D721Med (cell line): ENCODE measurements around the gene HS3ST3B1.

ENCODE experiments used
- DNase-seq: peaks from one replicate; pipeline ENCODE4 v3.0.0; 2011; ENCODE audit warnings: low spot score; ENCODE audit not compliant: insufficient read length
- FAIRE-seq: peaks from 2 replicates; lab custom pipeline; 2011; peaks lifted over from hg19 to GRCh38; lab: Jason Lieb, UNC
- TF ChIP-seq, protein P1 (sequence below): IDR thresholded peaks from 2 replicates; pipeline ENCODE4 v1.5.1; 2012; ENCODE audit warnings: mild to moderate bottlenecking, control low read depth; ENCODE audit not compliant: insufficient read depth; ENCODE audit errors: missing control alignments

The HS3ST3B1 gene

GRCh38 chr17:14361945-14362508 is 61.1 kb downstream of the HS3ST3B1 start:
- no peak for FAIRE-seq
- TF ChIP-seq, protein P1, sequence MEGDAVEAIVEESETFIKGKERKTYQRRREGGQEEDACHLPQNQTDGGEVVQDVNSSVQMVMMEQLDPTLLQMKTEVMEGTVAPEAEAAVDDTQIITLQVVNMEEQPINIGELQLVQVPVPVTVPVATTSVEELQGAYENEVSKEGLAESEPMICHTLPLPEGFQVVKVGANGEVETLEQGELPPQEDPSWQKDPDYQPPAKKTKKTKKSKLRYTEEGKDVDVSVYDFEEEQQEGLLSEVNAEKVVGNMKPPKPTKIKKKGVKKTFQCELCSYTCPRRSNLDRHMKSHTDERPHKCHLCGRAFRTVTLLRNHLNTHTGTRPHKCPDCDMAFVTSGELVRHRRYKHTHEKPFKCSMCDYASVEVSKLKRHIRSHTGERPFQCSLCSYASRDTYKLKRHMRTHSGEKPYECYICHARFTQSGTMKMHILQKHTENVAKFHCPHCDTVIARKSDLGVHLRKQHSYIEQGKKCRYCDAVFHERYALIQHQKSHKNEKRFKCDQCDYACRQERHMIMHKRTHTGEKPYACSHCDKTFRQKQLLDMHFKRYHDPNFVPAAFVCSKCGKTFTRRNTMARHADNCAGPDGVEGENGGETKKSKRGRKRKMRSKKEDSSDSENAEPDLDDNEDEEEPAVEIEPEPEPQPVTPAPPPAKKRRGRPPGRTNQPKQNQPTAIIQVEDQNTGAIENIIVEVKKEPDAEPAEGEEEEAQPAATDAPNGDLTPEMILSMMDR = no peak
- DNase-seq = no peak

GRCh38 chr17:14366199-14366598 is 65.3 kb downstream of the HS3ST3B1 start:
- FAIRE-seq = no peak
- TF ChIP-seq, protein P1 = no peak
- DNase-seq = no peak

DNA sequence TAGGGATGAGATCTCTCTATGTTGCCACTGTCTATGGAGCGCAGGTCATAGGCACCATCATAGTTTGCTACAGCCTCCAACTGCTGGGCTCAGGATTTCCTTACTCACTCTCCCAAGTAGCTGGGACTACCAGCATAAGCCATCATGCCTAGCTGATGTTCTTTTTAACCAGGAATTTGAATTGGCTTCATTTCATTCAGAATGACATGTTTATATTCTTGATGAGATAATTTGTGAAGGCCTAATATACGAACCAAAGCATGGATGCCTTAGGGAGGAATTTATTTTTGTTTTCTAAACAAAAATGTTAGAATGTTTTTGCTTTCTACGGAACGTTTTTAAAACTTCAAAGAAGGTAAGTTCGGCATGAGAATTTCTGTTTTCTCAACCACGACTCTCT is 71.6 kb downstream of the HS3ST3B1 start:
- FAIRE-seq (no peak), DNase-seq (no peak)
- TF ChIP-seq, protein P1 = no peak

DNA sequence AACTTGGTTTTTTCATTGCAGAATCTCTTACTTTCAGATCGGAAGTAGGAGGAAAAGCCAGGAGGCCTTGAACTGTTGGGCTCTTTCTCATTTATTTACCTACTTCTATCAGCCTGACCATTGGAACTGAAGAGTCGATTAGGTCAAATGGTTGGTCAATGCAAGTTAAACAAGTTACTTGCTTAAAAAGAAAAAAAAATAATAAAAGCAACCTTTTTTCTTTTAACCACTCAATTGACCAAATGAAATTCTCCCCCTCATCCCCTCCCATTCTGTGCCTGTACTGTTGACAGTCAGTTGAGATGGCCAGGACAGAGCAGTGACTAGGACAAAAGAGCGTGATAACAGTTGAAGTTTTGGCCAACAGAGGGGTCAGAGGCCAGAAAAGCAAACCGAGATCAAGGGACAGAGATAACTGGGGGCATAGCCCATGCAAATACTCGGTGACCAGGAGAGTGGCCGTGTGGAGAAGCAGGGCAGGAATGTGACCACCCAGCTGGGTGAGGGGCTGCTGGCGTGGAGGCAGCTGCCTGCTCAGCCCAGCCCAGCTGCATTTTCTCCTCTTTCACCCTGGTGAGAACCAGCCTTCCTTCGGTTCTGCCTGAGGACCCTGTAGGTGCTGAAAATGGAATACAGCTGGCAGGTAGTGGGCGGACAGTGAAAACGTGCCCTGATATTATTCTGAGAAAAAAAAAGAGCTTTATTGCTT is 72.2 kb downstream of the HS3ST3B1 start:
- TF ChIP-seq, protein P1 = no peak
- FAIRE-seq = no peak

DNA sequence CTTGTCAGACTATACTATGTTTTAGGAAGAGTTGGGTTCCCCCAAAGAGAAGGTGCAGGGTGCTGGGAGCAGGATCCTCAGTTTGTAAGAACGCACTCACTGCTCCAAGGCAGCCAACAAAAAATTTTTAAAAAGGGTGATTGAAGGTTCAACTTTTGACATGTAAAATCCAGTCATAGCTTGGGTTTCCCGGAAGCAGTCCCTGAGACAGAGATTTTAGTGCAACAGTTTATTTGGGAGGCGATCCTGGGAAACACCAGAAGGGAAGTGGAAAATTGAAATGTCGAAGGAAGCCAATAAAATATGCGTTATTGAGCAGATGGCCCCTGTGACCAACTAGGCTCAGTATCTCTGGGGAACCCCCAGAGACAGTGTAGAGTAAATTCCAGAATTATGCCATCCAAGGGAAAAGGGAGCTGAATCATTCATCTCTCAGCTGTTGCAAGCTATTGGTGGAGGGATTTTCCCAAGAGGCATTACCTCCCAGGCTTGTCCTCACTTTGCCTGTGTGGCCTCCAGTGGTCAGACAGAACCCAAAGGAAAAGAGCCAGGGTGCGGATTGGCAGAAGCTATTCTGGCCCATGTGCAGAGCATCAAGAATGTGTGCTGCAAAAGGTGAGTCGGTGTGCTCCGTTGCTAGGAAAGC is 72.9 kb downstream of the HS3ST3B1 start:
- FAIRE-seq (no peak), DNase-seq (no peak)
- TF ChIP-seq, protein P1 = no peak

More for the DNA sequence above, 72.2 kb downstream of the HS3ST3B1 start:
- DNase-seq = no peak

DNA sequence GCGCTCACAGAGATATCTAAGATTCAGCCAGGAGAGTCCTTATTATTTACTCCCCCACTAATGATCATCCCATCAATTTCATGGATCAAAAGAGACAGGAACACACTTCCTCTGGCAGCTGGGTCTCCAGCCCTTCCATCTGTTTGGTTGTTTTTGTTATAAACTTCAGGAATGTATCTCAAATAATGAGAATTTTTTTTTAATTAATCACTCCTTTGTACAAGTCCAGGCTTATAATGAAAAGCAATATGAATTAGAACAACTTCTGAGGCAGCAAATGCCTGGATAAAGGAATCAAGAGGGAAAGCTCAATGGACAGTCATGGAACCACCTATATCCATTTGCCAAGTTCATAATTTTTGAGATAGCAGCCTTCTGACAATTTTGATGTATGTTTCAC is 73.4 kb downstream of the HS3ST3B1 start:
- DNase-seq (no peak), FAIRE-seq (no peak)
- TF ChIP-seq, protein P1 = no peak
